Kidney capillary endothelial cell (primary cell): Measurements from ENCODE around the gene CELF4.

ENCODE experiments used
- DNase-seq: peaks from one replicate; pipeline ENCODE4 v3.0.0-alpha.2; 2018; ENCODE audit warnings: low spot score

The CELF4 gene

GRCh38 chr18:37572736-37573135 is 7.1 kb upstream of the CELF4 start:
- no peak for DNase-seq

GRCh38 chr18:37571266-37571665 is 5.7 kb upstream of the CELF4 start:
- DNase-seq = no peak

GRCh38 chr18:37570336-37570930 is 4.8 kb upstream of the CELF4 start:
- no peak for DNase-seq

DNA sequence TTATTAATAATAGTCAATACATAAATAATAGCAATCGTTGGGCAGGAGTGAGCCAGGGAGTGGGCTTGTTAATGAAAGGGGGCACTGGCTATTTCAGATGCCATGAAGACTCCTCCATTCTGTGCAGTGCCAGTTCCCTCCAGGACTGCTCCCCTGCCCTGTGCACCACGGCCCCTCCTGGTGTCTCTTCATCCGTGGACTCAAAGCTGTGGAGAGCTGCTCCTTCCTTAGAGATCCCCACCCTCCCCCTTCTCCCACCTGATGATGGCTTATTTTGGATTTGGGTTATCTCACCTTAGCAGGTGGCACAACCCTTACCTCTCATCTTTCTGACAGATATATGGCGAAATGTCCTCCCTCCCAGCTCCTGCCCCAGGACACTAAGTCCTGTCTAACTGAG is 3.1 kb upstream of the CELF4 start:
- no peak for DNase-seq

DNA sequence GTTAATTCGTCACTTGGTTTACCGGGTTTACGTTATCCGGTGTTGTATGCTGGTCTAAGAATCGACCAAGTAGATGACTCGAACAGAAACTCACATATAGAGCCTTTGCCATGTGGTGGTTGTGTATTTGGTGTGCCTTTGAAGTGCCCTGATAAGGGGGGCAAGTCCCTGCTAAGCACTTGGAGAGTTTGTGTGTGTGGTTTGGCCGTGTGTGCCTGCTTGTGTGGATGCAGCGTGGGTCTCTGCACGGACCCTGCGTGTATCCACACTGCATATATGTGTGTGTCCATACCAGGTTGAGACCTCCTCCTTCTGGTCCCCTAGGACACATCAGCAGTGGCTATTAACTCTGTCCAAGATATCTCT is 2.4 kb upstream of the CELF4 start:
- DNase-seq = no peak

GRCh38 chr18:37567061-37567993 is 1.7 kb upstream of the CELF4 start:
- no peak for DNase-seq

- DNase-seq = no peak
These were observed 972 bp upstream of the CELF4 start for GRCh38 chr18:37566479-37567060.

- peak; percentile 44 for DNase-seq
These were observed 430 bp upstream of the CELF4 start for GRCh38 chr18:37565977-37566478.

GRCh38 chr18:37564711-37565100 is 892 bp downstream of the CELF4 start:
- peak; percentile 27 for DNase-seq

GRCh38 chr18:37563931-37564392 is 1.6 kb downstream of the CELF4 start:
- DNase-seq = no peak

GRCh38 chr18:37561986-37562385 is 3.6 kb downstream of the CELF4 start:
- DNase-seq = no peak

DNA sequence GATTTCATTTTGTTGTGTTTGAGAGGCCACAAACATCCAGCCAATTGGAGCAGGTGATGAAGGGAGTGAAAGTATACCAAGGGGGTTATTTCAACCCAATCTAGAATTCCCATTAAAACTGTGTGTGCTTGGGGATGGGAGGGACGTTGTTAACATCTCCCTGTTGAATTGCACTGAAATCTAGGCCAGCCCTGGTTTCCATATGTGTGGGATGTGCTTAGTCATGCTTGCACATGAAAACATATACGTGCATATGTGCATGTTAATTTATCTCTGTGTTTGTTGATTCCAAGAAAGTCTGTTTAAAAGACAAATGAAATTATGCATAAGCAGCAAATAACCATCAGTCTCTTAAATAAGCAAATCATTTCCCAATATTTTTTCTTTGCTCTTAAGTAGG is 5.6 kb downstream of the CELF4 start:
- DNase-seq = no peak

DNA sequence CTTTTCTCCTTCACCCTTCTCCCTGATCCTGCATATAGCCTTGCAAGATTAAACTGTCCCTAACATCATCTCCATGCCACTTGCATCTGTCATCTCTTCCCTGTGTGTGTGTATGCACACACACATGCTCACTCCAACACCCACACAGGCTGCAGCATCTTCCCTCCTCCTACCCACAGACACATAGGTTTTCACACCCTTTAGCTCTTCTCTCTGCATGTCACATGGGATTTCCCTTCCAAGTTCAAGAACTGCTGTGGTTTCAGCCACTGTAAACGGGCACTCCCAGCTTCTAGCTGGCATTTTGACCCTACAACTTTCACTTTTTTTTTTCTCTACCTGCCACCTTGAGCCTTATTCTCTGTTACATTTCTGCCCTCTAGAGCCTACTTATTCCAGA is 6.4 kb downstream of the CELF4 start:
- no peak for DNase-seq

DNA sequence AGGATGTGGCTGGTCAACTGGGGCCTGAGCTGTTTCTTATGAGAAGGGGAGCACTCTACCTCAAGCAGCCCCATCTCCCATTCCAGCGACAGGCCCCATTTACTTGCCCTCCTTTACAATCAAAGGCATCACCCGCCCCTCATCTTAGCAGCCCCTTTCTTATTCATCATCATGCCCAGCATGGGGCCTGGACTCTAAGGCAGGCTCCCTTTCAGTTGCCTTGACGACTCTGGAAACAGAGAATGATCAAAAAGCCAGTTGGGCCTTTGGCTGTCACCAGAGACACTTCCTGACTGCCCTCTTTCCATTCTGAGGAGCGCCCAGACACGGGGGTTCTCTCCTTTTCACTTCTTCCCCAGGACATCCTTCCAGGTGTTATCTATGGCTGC is 11.2 kb downstream of the CELF4 start:
- DNase-seq = no peak

- no peak for DNase-seq
These were observed 11.8 kb downstream of the CELF4 start for GRCh38 chr18:37553633-37554398.

DNA sequence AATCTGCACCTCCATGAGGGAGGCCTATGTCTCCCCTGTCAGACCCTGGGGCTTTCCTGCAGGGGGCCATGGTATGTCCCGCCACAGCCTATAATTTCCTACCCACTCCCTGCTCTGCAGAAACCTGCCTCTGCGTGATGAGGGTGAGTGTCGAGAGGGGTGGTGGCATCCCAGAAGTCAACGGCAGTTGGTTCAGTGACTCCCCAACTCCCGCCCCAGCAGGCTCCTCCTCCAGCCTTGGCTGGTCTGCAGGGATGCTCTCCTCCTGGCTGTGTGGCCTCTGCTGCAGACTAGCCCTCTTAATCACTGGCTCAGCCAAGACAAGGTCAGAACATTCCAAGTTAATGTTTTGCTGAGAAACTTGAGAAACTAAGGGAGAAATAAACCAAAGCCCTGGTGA is 13.3 kb downstream of the CELF4 start:
- no peak for DNase-seq

- DNase-seq = no peak
These were observed 13.8 kb downstream of the CELF4 start for GRCh38 chr18:37551846-37552245.

- DNase-seq = no peak
These were observed 14.3 kb downstream of the CELF4 start for GRCh38 chr18:37551249-37551648.

GRCh38 chr18:37550118-37550875 is 15.3 kb downstream of the CELF4 start:
- DNase-seq = no peak

- no peak for DNase-seq
These were observed 16.8 kb downstream of the CELF4 start for GRCh38 chr18:37548679-37549289.

- DNase-seq = no peak
These were observed 18.3 kb downstream of the CELF4 start for GRCh38 chr18:37547196-37547827.
